GM19099 (cell line): ENCODE measurements around the gene PDLIM4.

ENCODE experiments used
- POLR2A ChIP-seq: IDR thresholded peaks from 3 replicates; pipeline ENCODE4 v1.6.1; 2011; ENCODE audit warnings: low read depth; ENCODE audit not compliant: insufficient read length; ENCODE audit errors: extremely low read depth

Gene PDLIM4

GRCh38 chr5:132294728-132295504, 37.4 kb downstream of the PDLIM4 start:
- no peak for TF ChIP-seq POLR2A

DNA sequence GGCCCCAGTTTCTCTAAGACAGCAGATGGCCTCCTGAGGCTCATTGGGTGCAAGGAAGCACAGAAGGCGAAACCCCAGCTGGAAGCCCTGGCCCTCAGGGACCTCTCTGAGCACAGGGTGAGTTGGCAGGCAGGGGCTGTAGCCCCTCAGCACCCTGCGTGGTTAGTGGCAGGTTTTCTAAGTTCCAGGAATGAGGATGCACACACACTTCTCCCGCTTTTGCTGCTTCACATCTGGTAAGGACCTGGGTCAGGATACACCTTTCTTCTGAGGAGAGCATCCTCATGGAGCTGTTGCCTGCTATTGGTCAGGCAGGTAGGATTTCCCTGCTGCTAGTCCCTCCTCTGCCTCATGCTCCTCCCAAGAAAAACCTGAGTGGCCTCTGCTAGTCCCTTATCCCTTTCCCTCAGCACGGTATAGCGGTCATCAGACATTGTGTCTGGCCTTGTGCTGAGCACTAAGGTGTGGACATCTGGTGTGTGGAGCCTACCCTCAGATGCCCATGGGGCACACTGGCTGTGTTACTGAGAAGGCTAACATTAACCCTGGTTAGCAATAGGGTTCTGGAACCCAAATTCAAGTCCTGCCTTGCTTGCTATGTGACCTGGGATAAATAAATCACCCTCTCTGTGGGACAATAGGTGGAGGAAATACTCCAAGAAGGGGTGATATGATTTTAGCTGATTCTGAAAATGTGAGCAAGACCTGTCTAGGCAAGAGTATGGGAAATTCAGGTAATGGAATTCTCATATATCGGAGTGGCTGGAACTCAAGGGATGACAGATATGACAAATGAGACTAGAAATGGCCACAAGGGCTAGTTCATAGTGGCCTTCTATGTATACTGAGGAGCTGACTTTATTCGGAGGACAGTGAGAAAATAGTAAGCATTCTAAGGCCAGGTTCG, 38.3 kb downstream of the PDLIM4 start:
- no peak for TF ChIP-seq POLR2A

- no peak for TF ChIP-seq POLR2A
Measured at GRCh38 chr5:132296412-132297016, 39.0 kb downstream of the PDLIM4 start.

- TF ChIP-seq POLR2A: no peak
Measured at GRCh38 chr5:132297211-132297940, 39.9 kb downstream of the PDLIM4 start.

- no peak for TF ChIP-seq POLR2A
Measured at GRCh38 chr5:132298298-132299212, 41.1 kb downstream of the PDLIM4 start.

- TF ChIP-seq POLR2A: no peak
Measured at GRCh38 chr5:132299917-132300316, 42.4 kb downstream of the PDLIM4 start.

DNA sequence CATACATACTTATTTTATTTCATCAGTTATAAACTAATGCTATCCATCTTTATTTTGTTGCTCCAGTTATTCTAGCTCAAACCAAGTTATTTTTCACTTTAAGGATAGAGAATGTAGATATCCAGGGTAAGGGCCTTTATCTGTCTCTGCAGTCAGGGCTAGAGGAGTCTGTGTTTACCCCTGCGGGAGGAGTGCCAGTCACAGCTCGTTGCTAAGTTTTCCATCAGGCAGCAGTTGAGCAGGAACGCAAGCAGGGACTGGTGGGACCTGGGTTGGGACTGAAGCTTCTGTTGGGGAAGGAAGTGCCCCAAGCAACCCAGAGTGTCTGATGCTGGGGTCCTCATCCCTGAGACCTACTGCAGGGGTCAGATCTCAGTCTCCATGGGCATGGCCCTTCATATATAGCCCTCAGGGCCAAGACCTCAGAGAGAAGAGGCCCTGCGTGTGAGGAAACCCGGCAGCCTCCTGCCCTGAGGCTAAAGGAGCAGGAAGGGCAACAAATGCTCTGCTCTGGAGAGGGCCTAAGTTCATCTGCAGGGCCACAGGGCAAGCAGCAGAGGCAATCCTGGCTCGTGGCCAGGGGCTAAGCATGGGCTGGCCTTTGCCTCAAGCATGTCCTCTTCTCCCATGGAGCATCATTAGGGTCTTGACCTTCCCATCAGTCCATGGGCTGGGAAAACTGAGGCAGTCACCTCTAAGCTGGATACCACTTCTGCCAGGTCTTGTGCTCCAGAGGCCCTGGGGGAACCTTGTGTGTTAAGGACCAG, 43.3 kb downstream of the PDLIM4 start:
- TF ChIP-seq POLR2A: no peak

GRCh38 chr5:132301344-132302271, 44.1 kb downstream of the PDLIM4 start:
- no peak for TF ChIP-seq POLR2A

DNA sequence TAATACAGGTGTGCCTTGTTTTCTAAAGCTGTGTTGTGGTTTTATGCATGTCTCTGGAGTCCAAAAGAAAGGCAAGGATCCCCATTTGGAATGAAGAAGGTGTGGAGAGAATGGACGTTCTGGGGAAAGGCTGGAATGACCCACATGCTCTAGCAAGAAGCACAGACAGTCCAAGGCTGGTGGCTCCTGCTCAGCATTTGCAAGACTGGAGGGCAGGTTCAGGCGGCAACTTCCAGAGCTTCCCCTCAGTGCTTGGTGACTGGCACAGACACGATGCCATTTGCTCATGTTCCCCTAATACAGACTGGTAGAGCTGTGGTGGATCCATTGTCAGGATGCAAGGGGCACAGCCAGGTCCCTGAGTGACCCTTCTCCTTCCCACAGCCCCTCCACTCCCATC, 44.9 kb downstream of the PDLIM4 start:
- TF ChIP-seq POLR2A: no peak

- no peak for TF ChIP-seq POLR2A
Measured at GRCh38 chr5:132303589-132303988, 46.1 kb downstream of the PDLIM4 start.

DNA sequence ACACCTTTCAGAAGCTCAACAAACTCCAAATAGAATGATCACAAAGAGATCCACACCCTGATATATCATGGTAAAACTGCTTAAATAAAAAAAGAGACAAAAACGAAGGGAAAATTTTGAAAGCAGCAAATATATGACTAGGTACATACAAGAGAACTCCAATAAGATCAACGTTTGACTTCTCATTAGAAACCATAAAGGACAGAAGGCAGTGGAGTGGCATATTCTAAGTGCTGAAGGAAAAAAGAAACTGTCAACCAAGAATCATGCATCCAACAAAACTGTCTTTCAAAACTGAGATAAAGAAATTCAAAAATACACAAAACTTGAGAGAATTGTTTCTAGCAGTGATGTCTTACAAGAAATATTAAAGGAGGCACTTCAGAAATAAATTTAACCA, 47.9 kb downstream of the PDLIM4 start:
- no peak for TF ChIP-seq POLR2A

- no peak for TF ChIP-seq POLR2A
Measured at GRCh38 chr5:132308701-132309100, 51.2 kb downstream of the PDLIM4 start.
